Endodermal cell (in vitro differentiated cells): ENCODE results near the gene SBNO2. TPM values are rescaled to one million over a fixed set of nuclear protein-coding genes. Genes with fewer than 3 reads are reported as not detected.

Source experiments
- DNase-seq: peaks from one replicate; pipeline ENCODE4 v3.0.0-alpha.2; 2017
- H3K27ac ChIP-seq: 2 replicates; pipeline ENCODE4 v1.5.1; 2013; ENCODE audit warnings: mild to moderate bottlenecking, low read depth, low read length, moderate library complexity
- H3K27me3 ChIP-seq: 2 replicates; pipeline ENCODE4 v1.6.1; 2013; ENCODE audit warnings: mild to moderate bottlenecking, low read length, moderate library complexity; ENCODE audit not compliant: insufficient read depth, control insufficient read depth, poor library complexity, severe bottlenecking
- H3K36me3 ChIP-seq: 2 replicates; pipeline ENCODE4 v1.7.0; 2013; ENCODE audit warnings: mild to moderate bottlenecking, low read length, moderate library complexity; ENCODE audit not compliant: control insufficient read depth, insufficient read depth
- H3K4me1 ChIP-seq: one replicate; pipeline ENCODE4 v1.7.0; 2013; ENCODE audit warnings: low read length; ENCODE audit not compliant: control insufficient read depth, insufficient read depth
- H3K4me3 ChIP-seq: 2 replicates; pipeline ENCODE4 v1.5.1; 2013; ENCODE audit warnings: mild to moderate bottlenecking, low read length, moderate library complexity
- H3K9ac ChIP-seq: 2 replicates; pipeline ENCODE4 v1.6.1; 2013; ENCODE audit warnings: mild to moderate bottlenecking, low read length, moderate library complexity; ENCODE audit not compliant: poor library complexity, severe bottlenecking; ENCODE audit errors: extremely low read depth
- H3K9me3 ChIP-seq: 2 replicates; pipeline ENCODE4 v1.6.1; 2013; ENCODE audit warnings: mild to moderate bottlenecking, low read length, moderate library complexity; ENCODE audit not compliant: control insufficient read depth
- H3K27ac Mint-ChIP-seq: 2 replicates; pipeline ENCODE4 v1.8.0; 2020; ENCODE audit warnings: mixed read lengths
- H3K27me3 Mint-ChIP-seq: 2 replicates; pipeline ENCODE4 v1.8.0; 2021; ENCODE audit warnings: mild to moderate bottlenecking, mixed read lengths; ENCODE audit not compliant: insufficient read depth
- H3K36me3 Mint-ChIP-seq: 2 replicates; pipeline ENCODE4 v1.8.0; 2020; ENCODE audit warnings: low read depth, mixed read lengths
- H3K4me1 Mint-ChIP-seq: 2 replicates; pipeline ENCODE4 v1.8.0; 2020; ENCODE audit warnings: mixed read lengths
- H3K4me3 Mint-ChIP-seq: 2 replicates; pipeline ENCODE4 v1.8.0; 2020; ENCODE audit warnings: mild to moderate bottlenecking, moderate library complexity, mixed read lengths
- H3K9me3 Mint-ChIP-seq: 2 replicates; pipeline ENCODE4 v1.8.0; 2020; ENCODE audit warnings: mild to moderate bottlenecking, mixed read lengths
- WGBS, 2 experiments: methylation state at CpG; one replicate each; pipeline versions ENCODE4 v1.1.5 to v1.1.7; 2013; ENCODE audit warnings: missing lambda C conversion rate in 2 of 2, mixed read lengths in 1 of 2; ENCODE audit not compliant: insufficient coverage in 1 of 2, insufficient read length in 1 of 2; 5-methylcytosine and 5-hydroxymethylcytosine counted together
- total RNA-seq, 2 donors: library from RNA; stranded (reverse); fragmentation: NEBNext Ultra II Directional in 1 of 2; extraction: Animal tissue kit (Norgen Biotek cat#: 25700) in 1 of 2; gene quantifications; 2 replicates in 1 of 2; 3 replicates in 1 of 2; pipeline ENCODE4 v1.2.1, GENCODE V29; 2021
- TF ChIP-seq, protein P1 (sequence below): fragments of 200-600 bp; sonication (generic); conservative IDR thresholded peaks from 2 replicates; pipeline ENCODE4 v1.5.0; 2021; ENCODE audit warnings: antibody characterized with exemption, mild to moderate bottlenecking

SBNO2 gene
- total RNA-seq, 2 donors from 2014 or later = 43.3 to 50.4 TPM

DNA sequence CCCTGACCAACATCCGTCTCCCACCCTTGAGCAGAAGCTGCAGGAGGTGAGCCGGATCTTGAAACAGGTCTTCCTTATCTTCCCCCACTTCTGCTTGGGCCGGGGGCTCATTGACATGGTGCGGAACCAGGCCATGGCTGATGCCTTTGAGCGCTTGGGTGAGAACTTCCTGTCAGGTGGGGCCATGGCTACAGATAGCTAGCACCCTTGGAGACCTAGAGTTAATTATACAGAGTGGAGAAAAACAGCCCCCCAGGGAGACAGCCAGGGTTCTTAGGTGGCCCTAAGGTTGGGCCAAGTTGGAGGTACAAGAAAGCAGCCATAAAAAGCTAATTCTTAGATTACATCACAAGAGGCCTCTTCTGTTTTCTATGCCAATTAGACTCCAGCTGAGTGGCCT, 116.0 kb downstream of the SBNO2 start:
- Histone ChIP-seq H3K9ac (no peak overlapping the region), H3K27ac (no peak overlapping the region), H3K27me3 (no peaks in the 10 kb centered on the region), H3K36me3 (peaks cover 37% of the 10 kb centered on the region), H3K4me3 (no peak overlapping the region), H3K4me1 (no peaks in the 10 kb centered on the region), H3K9me3 (peaks cover 18% of the 10 kb centered on the region)
- Mint-ChIP-seq H3K4me1 (no peaks in the 10 kb centered on the region), H3K9me3 (no peaks in the 10 kb centered on the region), H3K36me3 (peaks cover 22% of the 10 kb centered on the region), H3K4me3 (no peak overlapping the region), H3K27ac (no peak overlapping the region), H3K27me3 (no peaks in the 10 kb centered on the region)
- 96 to 100% methylated on average over 4 to 5 of the region's 5 CpGs for WGBS, 2 experiments
- TF ChIP-seq, protein P1, sequence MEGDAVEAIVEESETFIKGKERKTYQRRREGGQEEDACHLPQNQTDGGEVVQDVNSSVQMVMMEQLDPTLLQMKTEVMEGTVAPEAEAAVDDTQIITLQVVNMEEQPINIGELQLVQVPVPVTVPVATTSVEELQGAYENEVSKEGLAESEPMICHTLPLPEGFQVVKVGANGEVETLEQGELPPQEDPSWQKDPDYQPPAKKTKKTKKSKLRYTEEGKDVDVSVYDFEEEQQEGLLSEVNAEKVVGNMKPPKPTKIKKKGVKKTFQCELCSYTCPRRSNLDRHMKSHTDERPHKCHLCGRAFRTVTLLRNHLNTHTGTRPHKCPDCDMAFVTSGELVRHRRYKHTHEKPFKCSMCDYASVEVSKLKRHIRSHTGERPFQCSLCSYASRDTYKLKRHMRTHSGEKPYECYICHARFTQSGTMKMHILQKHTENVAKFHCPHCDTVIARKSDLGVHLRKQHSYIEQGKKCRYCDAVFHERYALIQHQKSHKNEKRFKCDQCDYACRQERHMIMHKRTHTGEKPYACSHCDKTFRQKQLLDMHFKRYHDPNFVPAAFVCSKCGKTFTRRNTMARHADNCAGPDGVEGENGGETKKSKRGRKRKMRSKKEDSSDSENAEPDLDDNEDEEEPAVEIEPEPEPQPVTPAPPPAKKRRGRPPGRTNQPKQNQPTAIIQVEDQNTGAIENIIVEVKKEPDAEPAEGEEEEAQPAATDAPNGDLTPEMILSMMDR = no peak
- DNase-seq = no peak

Other genes with a start within 250 kb of the SBNO2 start
- 100 to 1,000 TPM; 121 to 124 TPM for gene ARID3A, start 248.2 kb downstream of the SBNO2 start, total RNA-seq
- gene WDR18, start 189.9 kb downstream of the SBNO2 start, total RNA-seq = 10 to 100 TPM; 68.6 to 85.6 TPM
- gene GRIN3B, start 173.8 kb downstream of the SBNO2 start, total RNA-seq = 1 to 10 TPM; 2.0 TPM
- 100 to 1,000 TPM; 157 to 176 TPM for gene TMEM259, start 153.1 kb downstream of the SBNO2 start, total RNA-seq
- gene RNU6-2, start 152.7 kb downstream of the SBNO2 start, total RNA-seq = not detected
- gene CNN2, start 147.7 kb downstream of the SBNO2 start, total RNA-seq = 100 to 1,000 TPM; 426 to 469 TPM
- 10 to 100 TPM; 67.2 to 68.7 TPM for gene ABCA7, start 134.2 kb downstream of the SBNO2 start, total RNA-seq
- gene ARHGAP45, start 107.1 kb downstream of the SBNO2 start, total RNA-seq = 10 to 100 TPM; 14.8 to 17.1 TPM
- 100 to 1,000 TPM; 225 to 254 TPM for gene POLR2E, start 78.9 kb downstream of the SBNO2 start, total RNA-seq
- gene GPX4, start 70.3 kb downstream of the SBNO2 start, total RNA-seq = 100 to 1,000 TPM; 331 to 449 TPM
- 10 to 100 TPM; 78.8 to 81.4 TPM for gene STK11, start 31.5 kb upstream of the SBNO2 start, total RNA-seq
- gene CBARP, start 63.7 kb upstream of the SBNO2 start, total RNA-seq = 10 to 100 TPM; 21.5 to 28.5 TPM
- gene ATP5F1D, start 67.5 kb upstream of the SBNO2 start, total RNA-seq = 100 to 1,000 TPM; 144 to 159 TPM
- gene MIDN, start 74.3 kb upstream of the SBNO2 start, total RNA-seq = 100 to 1,000 TPM; 183 to 185 TPM
- 100 to 1,000 TPM; 282 to 301 TPM for gene CIRBP, start 95.1 kb upstream of the SBNO2 start, total RNA-seq
- gene FAM174C, start 101.3 kb upstream of the SBNO2 start, total RNA-seq = 10 to 100 TPM; 45.1 to 46.0 TPM
- 10 to 100 TPM; 28.6 to 30.7 TPM for gene EFNA2, start 111.6 kb upstream of the SBNO2 start, total RNA-seq
- gene NDUFS7, start 209.6 kb upstream of the SBNO2 start, total RNA-seq = 10 to 100 TPM; 57.0 to 62.5 TPM
- gene GAMT, start 227.3 kb upstream of the SBNO2 start, total RNA-seq = 10 to 100 TPM; 38.4 to 49.6 TPM
- 100 to 1,000 TPM; 154 to 179 TPM for gene DAZAP1, start 233.3 kb upstream of the SBNO2 start, total RNA-seq